Loucy (cell line): Measurements from ENCODE around the gene SPOCK2.

Experiments used
- CTCF ChIP-seq: fragments of 200-600 bp; sonication (generic); conservative IDR thresholded peaks from 2 replicates; pipeline ENCODE4 v1.5.1; 2014; ENCODE audit warnings: mild to moderate bottlenecking, antibody characterized with exemption, low read length
- EZH2phosphoT487 ChIP-seq: fragments of 200-600 bp; IDR thresholded peaks from 2 replicates; pipeline ENCODE4 v1.6.1; 2018; ENCODE audit warnings: antibody characterized with exemption, mild to moderate bottlenecking, moderate library complexity, borderline replicate concordance

- TF ChIP-seq CTCF (no peak), EZH2phosphoT487 (no peak)
Observed at GRCh38 chr10:72092987-72093386, 4.6 kb upstream of the SPOCK2 start.
